ENCODE data around the gene ZMYM1.
A peak's percentile ranks its signal among the peaks of the same experiment; 100 is the strongest.
"Not testable (repeated sequence)": the region's sequence is repeated elsewhere in the genome, so short reads cannot be mapped to it uniquely, and the experiment has no call there.

Gene ZMYM1

GRCh38 chr1:35047188-35047858 lies 31.9 kb upstream of the ZMYM1 start:
- H3K27me3 ChIP-seq (ENCODE audit: control insufficient read depth, insufficient read depth, low read length) = no peaks in the 10 kb centered on the region
- no peak overlapping the region for H3K4me3 ChIP-seq (ENCODE audit: low read length)
- no peaks in the 10 kb centered on the region for H3K4me1 ChIP-seq (ENCODE audit: control insufficient read depth, insufficient read depth, low read length)
- H3K36me3 ChIP-seq (ENCODE audit: control insufficient read depth, insufficient read depth, low read length) = no peaks in the 10 kb centered on the region
- no peak overlapping the region for H3K9ac ChIP-seq (ENCODE audit: low read length)
- no peaks in the 10 kb centered on the region for H3K9me3 ChIP-seq (ENCODE audit: control insufficient read depth, low read length)

GRCh38 chr1:35049116-35049515 lies 30.1 kb upstream of the ZMYM1 start:
- Histone ChIP-seq H3K27me3 (ENCODE audit: control insufficient read depth, insufficient read depth, low read length) (no peaks in the 10 kb centered on the region), H3K9me3 (ENCODE audit: control insufficient read depth, low read length) (no peaks in the 10 kb centered on the region), H3K9ac (ENCODE audit: low read length) (no peak overlapping the region), H3K4me3 (ENCODE audit: low read length) (no peak overlapping the region), H3K4me1 (ENCODE audit: control insufficient read depth, insufficient read depth, low read length) (no peaks in the 10 kb centered on the region), H3K36me3 (ENCODE audit: control insufficient read depth, insufficient read depth, low read length) (no peaks in the 10 kb centered on the region)

GRCh38 chr1:35053433-35053832 lies 25.8 kb upstream of the ZMYM1 start:
- no peaks in the 10 kb centered on the region for H3K9me3 ChIP-seq (ENCODE audit: control insufficient read depth, low read length)

GRCh38 chr1:35054282-35054681 lies 24.9 kb upstream of the ZMYM1 start:
- not testable (repeated sequence) for H3K4me1 ChIP-seq (ENCODE audit: control insufficient read depth, insufficient read depth, low read length); H3K36me3 ChIP-seq (ENCODE audit: control insufficient read depth, insufficient read depth, low read length)

More at GRCh38 chr1:35053433-35053832, 25.8 kb upstream of the ZMYM1 start:
- Histone ChIP-seq H3K4me3 (ENCODE audit: low read length) (no peak overlapping the region), H3K9ac (ENCODE audit: low read length) (no peak overlapping the region), H3K27me3 (ENCODE audit: control insufficient read depth, insufficient read depth, low read length) (no peaks in the 10 kb centered on the region), H3K36me3 (ENCODE audit: control insufficient read depth, insufficient read depth, low read length) (no peaks in the 10 kb centered on the region), H3K4me1 (ENCODE audit: control insufficient read depth, insufficient read depth, low read length) (no peaks in the 10 kb centered on the region)

GRCh38 chr1:35058321-35058720 lies 20.9 kb upstream of the ZMYM1 start:
- not testable (repeated sequence) for H3K27me3 ChIP-seq (ENCODE audit: control insufficient read depth, insufficient read depth, low read length)

More at GRCh38 chr1:35054282-35054681, 24.9 kb upstream of the ZMYM1 start:
- H3K9ac ChIP-seq (ENCODE audit: low read length); H3K4me3 ChIP-seq (ENCODE audit: low read length); H3K27me3 ChIP-seq (ENCODE audit: control insufficient read depth, insufficient read depth, low read length); H3K9me3 ChIP-seq (ENCODE audit: control insufficient read depth, low read length): not testable (repeated sequence)

GRCh38 chr1:35058988-35059387 lies 20.2 kb upstream of the ZMYM1 start:
- no peaks in the 10 kb centered on the region for H3K36me3 ChIP-seq (ENCODE audit: control insufficient read depth, insufficient read depth, low read length)
- no peak overlapping the region for H3K4me3 ChIP-seq (ENCODE audit: low read length)
- H3K27me3 ChIP-seq (ENCODE audit: control insufficient read depth, insufficient read depth, low read length) = no peaks in the 10 kb centered on the region
- H3K9ac ChIP-seq (ENCODE audit: low read length) = no peak overlapping the region
- no peaks in the 10 kb centered on the region for H3K9me3 ChIP-seq (ENCODE audit: control insufficient read depth, low read length)
- no peaks in the 10 kb centered on the region for H3K4me1 ChIP-seq (ENCODE audit: control insufficient read depth, insufficient read depth, low read length)

More at GRCh38 chr1:35058321-35058720, 20.9 kb upstream of the ZMYM1 start:
- H3K9ac ChIP-seq (ENCODE audit: low read length); H3K9me3 ChIP-seq (ENCODE audit: control insufficient read depth, low read length); H3K36me3 ChIP-seq (ENCODE audit: control insufficient read depth, insufficient read depth, low read length); H3K4me1 ChIP-seq (ENCODE audit: control insufficient read depth, insufficient read depth, low read length); H3K4me3 ChIP-seq (ENCODE audit: low read length): not testable (repeated sequence)

GRCh38 chr1:35062518-35063196 lies 16.5 kb upstream of the ZMYM1 start:
- H3K9me3 ChIP-seq (ENCODE audit: control insufficient read depth, low read length) = no peaks in the 10 kb centered on the region
- no peaks in the 10 kb centered on the region for H3K27me3 ChIP-seq (ENCODE audit: control insufficient read depth, insufficient read depth, low read length)
- no peaks in the 10 kb centered on the region for H3K36me3 ChIP-seq (ENCODE audit: control insufficient read depth, insufficient read depth, low read length)
- H3K4me1 ChIP-seq (ENCODE audit: control insufficient read depth, insufficient read depth, low read length) = no peaks in the 10 kb centered on the region
- no peak overlapping the region for H3K9ac ChIP-seq (ENCODE audit: low read length)
- H3K4me3 ChIP-seq (ENCODE audit: low read length) = no peak overlapping the region

GRCh38 chr1:35064265-35064664 lies 14.9 kb upstream of the ZMYM1 start:
- no peaks in the 10 kb centered on the region for H3K36me3 ChIP-seq (ENCODE audit: control insufficient read depth, insufficient read depth, low read length)
- no peaks in the 10 kb centered on the region for H3K4me1 ChIP-seq (ENCODE audit: control insufficient read depth, insufficient read depth, low read length)
- no peak overlapping the region for H3K4me3 ChIP-seq (ENCODE audit: low read length)

GRCh38 chr1:35069746-35070145 lies 9.4 kb upstream of the ZMYM1 start:
- H3K9me3 ChIP-seq (ENCODE audit: control insufficient read depth, low read length) = no peaks in the 10 kb centered on the region
- H3K4me1 ChIP-seq (ENCODE audit: control insufficient read depth, insufficient read depth, low read length) = no peaks in the 10 kb centered on the region
- no peaks in the 10 kb centered on the region for H3K27me3 ChIP-seq (ENCODE audit: control insufficient read depth, insufficient read depth, low read length)

More at GRCh38 chr1:35064265-35064664, 14.9 kb upstream of the ZMYM1 start:
- Histone ChIP-seq H3K27me3 (ENCODE audit: control insufficient read depth, insufficient read depth, low read length) (no peaks in the 10 kb centered on the region), H3K9ac (ENCODE audit: low read length) (no peak overlapping the region), H3K9me3 (ENCODE audit: control insufficient read depth, low read length) (no peaks in the 10 kb centered on the region)

GRCh38 chr1:35073265-35073811 lies 5.8 kb upstream of the ZMYM1 start:
- no peak overlapping the region for H3K9ac ChIP-seq (ENCODE audit: low read length)
- H3K36me3 ChIP-seq (ENCODE audit: control insufficient read depth, insufficient read depth, low read length) = no peaks in the 10 kb centered on the region
- H3K4me1 ChIP-seq (ENCODE audit: control insufficient read depth, insufficient read depth, low read length) = no peaks in the 10 kb centered on the region
- no peak overlapping the region for H3K4me3 ChIP-seq (ENCODE audit: low read length)
- no peaks in the 10 kb centered on the region for H3K9me3 ChIP-seq (ENCODE audit: control insufficient read depth, low read length)
- H3K27me3 ChIP-seq (ENCODE audit: control insufficient read depth, insufficient read depth, low read length) = no peaks in the 10 kb centered on the region

More at GRCh38 chr1:35069746-35070145, 9.4 kb upstream of the ZMYM1 start:
- no peak overlapping the region for H3K9ac ChIP-seq (ENCODE audit: low read length)
- H3K36me3 ChIP-seq (ENCODE audit: control insufficient read depth, insufficient read depth, low read length) = no peaks in the 10 kb centered on the region
- no peak overlapping the region for H3K4me3 ChIP-seq (ENCODE audit: low read length)

GRCh38 chr1:35076426-35076825 lies 2.8 kb upstream of the ZMYM1 start:
- not testable (repeated sequence) for H3K4me1 ChIP-seq (ENCODE audit: control insufficient read depth, insufficient read depth, low read length); H3K36me3 ChIP-seq (ENCODE audit: control insufficient read depth, insufficient read depth, low read length); H3K27me3 ChIP-seq (ENCODE audit: control insufficient read depth, insufficient read depth, low read length); H3K9me3 ChIP-seq (ENCODE audit: control insufficient read depth, low read length); H3K9ac ChIP-seq (ENCODE audit: low read length); H3K4me3 ChIP-seq (ENCODE audit: low read length)

- Histone ChIP-seq H3K4me1 (ENCODE audit: control insufficient read depth, insufficient read depth, low read length) (peaks cover 9% of the 10 kb centered on the region), H3K4me3 (ENCODE audit: low read length) (no peak overlapping the region), H3K9ac (ENCODE audit: low read length) (peak overlapping the region; percentile 90)
Observed at GRCh38 chr1:35080171-35080854, 1.1 kb downstream of the ZMYM1 start.

More at GRCh38 chr1:35080171-35080854, 1.1 kb downstream of the ZMYM1 start:
- Histone ChIP-seq H3K9me3 (ENCODE audit: control insufficient read depth, low read length) (no peaks in the 10 kb centered on the region), H3K36me3 (ENCODE audit: control insufficient read depth, insufficient read depth, low read length) (no peaks in the 10 kb centered on the region), H3K27me3 (ENCODE audit: control insufficient read depth, insufficient read depth, low read length) (no peaks in the 10 kb centered on the region)
